Thymus (tissue), 11 donors: ENCODE measurements around the gene NIPSNAP3A. TPM values are rescaled to one million over a fixed set of nuclear protein-coding genes. Genes with fewer than 3 reads are reported as not detected.

Source experiments
- DNase-seq, 9 donors: peaks; one replicate each; pipeline ENCODE4 v3.0.0-alpha.2; 2013; ENCODE audit warnings: low spot score in 9 of 9, low read depth in 6 of 9, missing footprints in 1 of 9
- H3K27ac ChIP-seq, 2 donors: one replicate each; pipeline ENCODE4 v1.5.1; 2013; ENCODE audit warnings: control low read depth in 1 of 2, low read depth in 1 of 2, low read length in 1 of 2, mild to moderate bottlenecking in 1 of 2, moderate library complexity in 1 of 2
- H3K27me3 ChIP-seq, 2 donors: one replicate each; pipeline ENCODE4 v1.5.1; 2013; ENCODE audit warnings: low read length in 1 of 2; ENCODE audit not compliant: control insufficient read depth in 2 of 2, insufficient read depth in 1 of 2
- H3K36me3 ChIP-seq, 2 donors: one replicate each; pipeline ENCODE4 v1.5.1; 2013; ENCODE audit warnings: low read length in 1 of 2, mild to moderate bottlenecking in 1 of 2, moderate library complexity in 1 of 2; ENCODE audit not compliant: control insufficient read depth in 2 of 2, insufficient read depth in 2 of 2
- H3K4me1 ChIP-seq, 2 donors: one replicate each; pipeline ENCODE4 v1.5.1; 2013; ENCODE audit warnings: low read length in 2 of 2; ENCODE audit not compliant: control insufficient read depth in 2 of 2, insufficient read depth in 2 of 2
- H3K4me3 ChIP-seq, 2 donors: one replicate each; pipeline ENCODE4 v1.5.1; 2013; ENCODE audit warnings: low read length in 2 of 2, control low read depth in 1 of 2, mild to moderate bottlenecking in 1 of 2
- H3K9me3 ChIP-seq, 2 donors: one replicate each; pipeline ENCODE4 v1.5.1; 2013; ENCODE audit warnings: low read length in 1 of 2, mild to moderate bottlenecking in 1 of 2; ENCODE audit not compliant: control insufficient read depth in 2 of 2, insufficient read depth in 1 of 2
- WGBS: extraction: QIAGEN DNeasy Blood & Tissue Kit; methylation state at CpG from one replicate; pipeline ENCODE4 v1.1.7; 2013; 5-methylcytosine and 5-hydroxymethylcytosine counted together
- polyA plus RNA-seq: library from polyadenylated mRNA; stranded (reverse); fragments of 200-250 nt; gene quantifications from one replicate; pipeline ENCODE4 v1.2.3, GENCODE V29; 2013
- total RNA-seq: library from RNA; stranded (reverse); fragments of 120-200 nt; gene quantifications from one replicate; pipeline ENCODE4 v1.2.4, GENCODE V29; 2013
- donor health status: healthy.

The NIPSNAP3A gene
- total and polyA plus RNA-seq, 2 donors = 25.1 to 40.9 TPM

DNA sequence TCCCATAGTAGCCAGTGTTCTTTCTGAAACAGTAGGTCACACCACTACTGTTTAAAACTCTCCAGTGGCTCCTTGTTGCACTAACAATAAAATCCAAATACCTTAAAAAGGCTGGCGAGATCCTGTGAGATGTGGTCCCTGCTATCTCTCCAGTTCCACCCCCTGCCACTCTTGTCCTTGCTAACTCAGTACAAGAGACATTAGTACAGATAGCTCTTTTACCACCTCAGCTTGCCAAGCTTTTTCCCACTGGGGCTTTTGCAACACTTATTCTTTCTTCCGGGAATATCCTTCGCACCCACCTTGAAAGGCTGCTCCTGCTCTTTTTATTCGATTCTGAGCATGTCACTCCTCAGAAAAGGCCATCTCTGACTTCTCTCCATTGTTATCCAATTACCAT, 31.3 kb downstream of the NIPSNAP3A start:
- H3K27ac ChIP-seq = no peak overlapping the region
- no peaks in the 10 kb centered on the region for H3K4me1 ChIP-seq

DNA sequence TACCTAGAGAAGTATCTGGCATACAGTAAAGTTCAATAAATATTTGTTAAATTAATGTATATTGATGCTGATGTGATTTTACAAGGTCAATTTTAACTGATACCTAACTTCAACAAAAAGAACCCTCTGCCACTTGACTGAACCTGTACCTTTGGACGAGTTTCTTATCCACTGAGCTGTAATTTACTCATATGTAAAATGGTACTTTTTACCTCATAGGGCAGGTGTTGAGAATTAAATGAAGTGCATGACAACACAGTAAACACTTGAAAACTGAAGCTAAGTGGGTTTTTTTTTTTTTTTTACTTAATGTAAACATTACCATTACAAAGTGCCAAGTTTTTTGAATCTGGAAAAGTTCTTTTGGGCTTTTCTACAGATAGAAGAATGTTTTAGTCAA, 31.9 kb downstream of the NIPSNAP3A start:
- Histone ChIP-seq H3K4me3 (no peak overlapping the region), H3K27ac (no peak overlapping the region), H3K4me1 (no peaks in the 10 kb centered on the region), H3K9me3 (no peaks in the 10 kb centered on the region), H3K36me3 (peaks cover 9 to 12% of the 10 kb centered on the region in 2 donors), H3K27me3 (no peaks in the 10 kb centered on the region)
- WGBS = 97% methylated on average over 1 of the region's 1 CpG
- no peak for DNase-seq

More for the DNA sequence above, 31.3 kb downstream of the NIPSNAP3A start:
- H3K9me3 ChIP-seq = no peaks in the 10 kb centered on the region
- no peak for DNase-seq
- no peak overlapping the region for H3K4me3 ChIP-seq
- peaks cover 7 to 8% of the 10 kb centered on the region in 2 donors for H3K36me3 ChIP-seq
- H3K27me3 ChIP-seq = no peaks in the 10 kb centered on the region
- 97% methylated on average over 4 of the region's 4 CpGs for WGBS

GRCh38 chr9:104779946-104780535, 32.6 kb downstream of the NIPSNAP3A start:
- 90% methylated on average over 9 of the region's 9 CpGs for WGBS
- no peaks in the 10 kb centered on the region for H3K4me1 ChIP-seq
- no peaks in the 10 kb centered on the region for H3K27me3 ChIP-seq
- no peak for DNase-seq
- no peak overlapping the region for H3K27ac ChIP-seq
- H3K36me3 ChIP-seq = peaks cover 14% of the 10 kb centered on the region in 2 donors
- no peaks in the 10 kb centered on the region for H3K9me3 ChIP-seq
- H3K4me3 ChIP-seq = no peak overlapping the region

DNA sequence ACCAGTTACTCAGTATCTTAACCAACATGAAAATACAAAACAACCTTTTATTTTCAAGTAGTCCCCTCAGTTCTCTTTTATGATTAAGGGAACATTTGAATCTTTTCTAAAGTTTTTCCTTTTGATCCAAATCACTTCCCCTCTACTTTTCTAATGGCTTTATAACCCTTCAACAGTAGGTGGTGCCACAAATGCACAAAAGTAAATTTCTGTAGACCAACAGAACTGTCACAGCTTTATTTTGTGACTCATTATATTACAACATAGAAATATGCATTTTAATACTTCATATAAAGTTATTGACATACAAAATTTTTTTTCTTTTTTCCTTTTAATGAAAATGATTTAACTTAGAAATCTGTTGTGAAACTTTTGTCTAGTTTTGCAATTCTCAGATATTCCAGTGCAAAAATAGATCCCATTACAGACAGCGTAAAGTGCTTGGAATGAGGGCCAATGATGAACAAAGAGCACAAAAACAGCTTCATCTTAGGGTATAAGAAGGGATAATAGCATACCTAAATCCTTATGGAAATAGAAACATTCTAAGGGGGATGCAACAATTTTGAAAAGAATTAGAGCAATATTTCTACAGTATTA, 33.4 kb downstream of the NIPSNAP3A start:
- Histone ChIP-seq H3K36me3 (peaks cover 22 to 23% of the 10 kb centered on the region in 2 donors), H3K9me3 (no peaks in the 10 kb centered on the region), H3K4me3 (no peak overlapping the region), H3K4me1 (no peaks in the 10 kb centered on the region), H3K27ac (no peak overlapping the region), H3K27me3 (no peaks in the 10 kb centered on the region)
- peak in 3 of 9 donors; percentile 5 to 45 (median 15) for DNase-seq
- 100% methylated on average over 1 of the region's 1 CpG for WGBS

GRCh38 chr9:104783588-104783987, 36.1 kb downstream of the NIPSNAP3A start:
- 99% methylated on average over 4 of the region's 4 CpGs for WGBS
- no peaks in the 10 kb centered on the region for H3K4me1 ChIP-seq
- peaks cover 37 to 40% of the 10 kb centered on the region in 2 donors for H3K36me3 ChIP-seq

DNA sequence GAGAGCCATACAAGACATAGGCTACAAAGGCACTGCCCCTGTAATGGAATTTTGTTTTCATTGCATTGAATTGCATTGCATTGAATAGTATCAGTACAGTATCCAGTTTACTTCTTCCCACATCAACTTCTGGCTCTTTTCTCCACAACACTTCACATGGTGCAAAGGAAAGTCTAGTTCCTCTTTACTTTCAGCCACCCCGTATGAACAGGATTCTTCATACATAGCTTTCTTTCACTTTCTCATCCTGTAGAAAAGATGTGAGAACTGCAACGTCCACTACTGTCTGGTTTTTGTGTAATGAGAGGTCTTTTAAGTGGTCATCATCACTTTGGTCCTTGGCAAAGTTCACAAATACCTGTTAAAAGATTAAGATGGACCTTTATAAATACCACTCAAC, 36.6 kb downstream of the NIPSNAP3A start:
- Histone ChIP-seq H3K27me3 (no peaks in the 10 kb centered on the region), H3K4me1 (no peaks in the 10 kb centered on the region), H3K4me3 (no peak overlapping the region), H3K36me3 (peaks cover 42 to 45% of the 10 kb centered on the region in 2 donors), H3K27ac (no peak overlapping the region), H3K9me3 (no peaks in the 10 kb centered on the region)
- no peak for DNase-seq
- 48% methylated on average over 2 of the region's 2 CpGs for WGBS

More at GRCh38 chr9:104783588-104783987, 36.1 kb downstream of the NIPSNAP3A start:
- DNase-seq = no peak
- Histone ChIP-seq H3K27me3 (no peaks in the 10 kb centered on the region), H3K4me3 (no peak overlapping the region), H3K27ac (no peak overlapping the region), H3K9me3 (no peaks in the 10 kb centered on the region)

GRCh38 chr9:104786293-104786692, 38.8 kb downstream of the NIPSNAP3A start:
- H3K4me3 ChIP-seq = no peak overlapping the region
- no peaks in the 10 kb centered on the region for H3K9me3 ChIP-seq
- no peaks in the 10 kb centered on the region for H3K27me3 ChIP-seq
- H3K36me3 ChIP-seq = peaks cover 50 to 56% of the 10 kb centered on the region in 2 donors
- 99% methylated on average over 1 of the region's 1 CpG for WGBS
- DNase-seq = no peak
- H3K4me1 ChIP-seq = no peaks in the 10 kb centered on the region
- H3K27ac ChIP-seq = no peak overlapping the region

GRCh38 chr9:104787306-104788015, 40.0 kb downstream of the NIPSNAP3A start:
- H3K27ac ChIP-seq = no peak overlapping the region
- DNase-seq = no peak
- H3K36me3 ChIP-seq = peaks cover 57 to 65% of the 10 kb centered on the region in 2 donors
- no peaks in the 10 kb centered on the region for H3K4me1 ChIP-seq
- H3K4me3 ChIP-seq = no peak overlapping the region
- no peaks in the 10 kb centered on the region for H3K27me3 ChIP-seq
- no peaks in the 10 kb centered on the region for H3K9me3 ChIP-seq
- WGBS = 89% methylated on average over 7 of the region's 7 CpGs

- Histone ChIP-seq H3K4me3 (no peak overlapping the region), H3K9me3 (no peaks in the 10 kb centered on the region), H3K36me3 (peaks cover 63 to 71% of the 10 kb centered on the region in 2 donors), H3K4me1 (no peaks in the 10 kb centered on the region), H3K27me3 (no peaks in the 10 kb centered on the region), H3K27ac (no peak overlapping the region)
- no peak for DNase-seq
- 98% methylated on average over 3 of the region's 3 CpGs for WGBS
Observed at GRCh38 chr9:104788251-104788650, 40.8 kb downstream of the NIPSNAP3A start.
